Activated T-helper 2 cell treated with anti-CD3 and anti-CD28 coated beads, Interferon-gamma antibody, Interleukin-2, Interleukin-4, amounts not matched to agents 10 μg/mL and 5 μg/mL and 100 μg/mL, durations not matched to agents 14 hours and 24 hours and 36 hours (primary cell): Measurements from ENCODE around the gene LCA5. TPM values are rescaled to one million over a fixed set of nuclear protein-coding genes. Genes with fewer than 3 reads are reported as not detected.
"Not testable (repeated sequence)": the region's sequence is repeated elsewhere in the genome, so short reads cannot be mapped to it uniquely, and the experiment has no call there.

ENCODE experiments used
- DNase-seq: peaks from one replicate; pipeline ENCODE4 v3.0.0; 2021; ENCODE audit warnings: low spot score
- H3K27ac Mint-ChIP-seq: one replicate; pipeline ENCODE4 v1.8.0; 2021; ENCODE audit warnings: mixed read lengths
- H3K27me3 Mint-ChIP-seq: one replicate; pipeline ENCODE4 v1.8.0; 2021; ENCODE audit warnings: low read depth, mixed read lengths
- H3K36me3 Mint-ChIP-seq: one replicate; pipeline ENCODE4 v1.8.0; 2021; ENCODE audit warnings: low read depth, mixed read lengths
- H3K4me1 Mint-ChIP-seq: one replicate; pipeline ENCODE4 v1.8.0; 2021; ENCODE audit warnings: low read depth, mixed read lengths
- H3K4me3 Mint-ChIP-seq: one replicate; pipeline ENCODE4 v1.8.0; 2021; ENCODE audit warnings: low read depth, mild to moderate bottlenecking, moderate library complexity, mixed read lengths
- H3K9me3 Mint-ChIP-seq: one replicate; pipeline ENCODE4 v1.8.0; 2021; ENCODE audit warnings: mixed read lengths
- intact Hi-C: fragments of 100-400 bp; cut with micrococcal nuclease; formaldehyde crosslinking; loops from one replicate; pipeline ENCODE4 v1.15.1; 2023
- total RNA-seq: library from RNA; stranded (reverse); gene quantifications from 2 replicates; pipeline ENCODE4 v1.2.3, GENCODE V29; 2022

Gene LCA5
- 0.09 and 0.18 TPM in 2 replicates for total RNA-seq

GRCh38 chr6:79536954-79537747 is at the start of gene LCA5:
LCA5 (minus strand) TSS chr6:79537430; CDS start chr6:79518894, 18,536 bp downstream.
- no peaks in the 10 kb centered on the region for H3K9me3 Mint-ChIP-seq
- H3K27me3 Mint-ChIP-seq: peaks cover 28% of the 10 kb centered on the region
- H3K27ac Mint-ChIP-seq: no peak within 1 kb of the TSS
- no peak within 1 kb of the TSS for H3K4me3 Mint-ChIP-seq
- no peaks in the 10 kb centered on the region for H3K4me1 Mint-ChIP-seq
- intact Hi-C loops: loop anchor here (2.0 to 5.0 kb wide), 2 partner anchors 305 to 458 kb away; partner anchors contain the start of genes HMGN3 and PHIP
- no peaks in the 10 kb centered on the region for H3K36me3 Mint-ChIP-seq
- peak; percentile 82 for DNase-seq

DNA sequence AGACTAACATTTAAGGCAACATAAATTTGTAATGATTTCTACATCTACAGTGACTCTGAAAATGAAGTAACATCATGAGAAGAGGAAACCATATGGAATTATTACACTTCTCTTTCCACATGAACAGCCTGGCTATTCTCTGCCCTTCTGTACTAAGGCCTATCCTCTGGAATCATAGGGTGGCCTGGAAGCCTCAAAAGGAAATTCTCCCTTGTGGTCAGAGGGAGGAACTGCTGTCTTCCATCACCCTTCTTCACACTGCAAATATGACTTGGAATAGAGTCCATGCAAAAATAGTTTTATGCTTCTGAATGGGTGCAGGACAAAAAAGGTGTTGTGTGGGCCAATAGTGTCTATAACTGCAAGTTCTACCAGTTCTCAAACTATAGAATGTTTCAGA is 49.3 kb upstream of the LCA5 start:
- no peak overlapping the region for H3K4me3 Mint-ChIP-seq
- intact Hi-C loops: no loop called here
- no peaks in the 10 kb centered on the region for H3K27me3 Mint-ChIP-seq
- no peaks in the 10 kb centered on the region for H3K9me3 Mint-ChIP-seq
- H3K27ac Mint-ChIP-seq: no peak overlapping the region
- no peaks in the 10 kb centered on the region for H3K4me1 Mint-ChIP-seq
- no peaks in the 10 kb centered on the region for H3K36me3 Mint-ChIP-seq
- no peak for DNase-seq

GRCh38 chr6:79584332-79584731 is 47.1 kb upstream of the LCA5 start:
- intact Hi-C loops: no loop called here
- H3K9me3 Mint-ChIP-seq: peaks cover 5% of the 10 kb centered on the region
- H3K4me3 Mint-ChIP-seq: no peak overlapping the region
- no peaks in the 10 kb centered on the region for H3K27me3 Mint-ChIP-seq
- H3K27ac Mint-ChIP-seq: no peak overlapping the region
- no peaks in the 10 kb centered on the region for H3K4me1 Mint-ChIP-seq
- H3K36me3 Mint-ChIP-seq: no peaks in the 10 kb centered on the region
- no peak for DNase-seq

GRCh38 chr6:79577926-79578325 is 40.7 kb upstream of the LCA5 start:
- DNase-seq, H3K9me3 Mint-ChIP-seq, H3K4me1 Mint-ChIP-seq, H3K27ac Mint-ChIP-seq, H3K27me3 Mint-ChIP-seq, H3K4me3 Mint-ChIP-seq, intact Hi-C loops, H3K36me3 Mint-ChIP-seq: not testable (repeated sequence)

GRCh38 chr6:79574630-79575225 is 37.5 kb upstream of the LCA5 start:
- H3K27ac Mint-ChIP-seq: no peak overlapping the region
- no peaks in the 10 kb centered on the region for H3K4me1 Mint-ChIP-seq
- H3K4me3 Mint-ChIP-seq: no peak overlapping the region
- no peaks in the 10 kb centered on the region for H3K9me3 Mint-ChIP-seq
- intact Hi-C loops: loop anchor here (5.0 kb wide), 1 partner anchor 238 kb away; no protein-coding TSS in a partner anchor
- H3K36me3 Mint-ChIP-seq: no peaks in the 10 kb centered on the region
- H3K27me3 Mint-ChIP-seq: peaks cover 2% of the 10 kb centered on the region
- DNase-seq: no peak

DNA sequence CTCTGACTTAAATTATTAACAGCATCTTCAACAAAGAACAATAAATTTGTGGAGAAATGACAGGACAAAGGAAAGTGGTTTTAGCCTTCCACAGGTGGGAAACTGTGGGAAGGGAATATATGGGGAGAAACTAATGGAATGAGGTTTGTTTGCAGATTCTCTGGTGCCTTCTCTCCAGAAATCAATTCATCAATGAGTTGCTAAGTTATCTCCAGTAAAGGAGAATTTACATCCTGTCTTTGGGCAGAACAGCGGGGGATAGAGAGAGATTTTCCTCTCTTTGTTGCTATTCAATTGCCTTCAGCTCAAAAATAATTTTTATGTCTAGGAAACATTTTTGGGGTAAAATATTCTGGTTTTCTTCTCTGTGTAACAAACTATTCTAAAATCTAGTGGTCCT is 36.9 kb upstream of the LCA5 start:
- H3K36me3 Mint-ChIP-seq: no peaks in the 10 kb centered on the region
- intact Hi-C loops: loop anchor here (5.0 kb wide), 1 partner anchor 238 kb away; no protein-coding TSS in a partner anchor
- no peak for DNase-seq
- no peak overlapping the region for H3K27ac Mint-ChIP-seq
- H3K4me3 Mint-ChIP-seq: no peak overlapping the region
- no peaks in the 10 kb centered on the region for H3K9me3 Mint-ChIP-seq
- H3K4me1 Mint-ChIP-seq: no peaks in the 10 kb centered on the region
- H3K27me3 Mint-ChIP-seq: peaks cover 2% of the 10 kb centered on the region

- Mint-ChIP-seq H3K27me3 (peaks cover 2% of the 10 kb centered on the region), H3K4me1 (no peaks in the 10 kb centered on the region), H3K27ac (no peak overlapping the region), H3K36me3 (no peaks in the 10 kb centered on the region), H3K4me3 (no peak overlapping the region), H3K9me3 (no peaks in the 10 kb centered on the region)
- DNase-seq: no peak
- intact Hi-C loops: loop anchor here (2.0 to 5.0 kb wide), 2 partner anchors 102 to 241 kb away; no protein-coding TSS in a partner anchor
Measured at GRCh38 chr6:79571030-79571367, 33.8 kb upstream of the LCA5 start.

- H3K9me3 Mint-ChIP-seq: no peaks in the 10 kb centered on the region
- H3K4me3 Mint-ChIP-seq: no peak overlapping the region
- DNase-seq: no peak
- intact Hi-C loops: loop anchor here (2.0 to 5.0 kb wide), 2 partner anchors 102 to 242 kb away; no protein-coding TSS in a partner anchor
- H3K4me1 Mint-ChIP-seq: no peaks in the 10 kb centered on the region
- H3K36me3 Mint-ChIP-seq: no peaks in the 10 kb centered on the region
- no peak overlapping the region for H3K27ac Mint-ChIP-seq
- peaks cover 4% of the 10 kb centered on the region for H3K27me3 Mint-ChIP-seq
Measured at GRCh38 chr6:79570129-79571029, 33.1 kb upstream of the LCA5 start.

DNA sequence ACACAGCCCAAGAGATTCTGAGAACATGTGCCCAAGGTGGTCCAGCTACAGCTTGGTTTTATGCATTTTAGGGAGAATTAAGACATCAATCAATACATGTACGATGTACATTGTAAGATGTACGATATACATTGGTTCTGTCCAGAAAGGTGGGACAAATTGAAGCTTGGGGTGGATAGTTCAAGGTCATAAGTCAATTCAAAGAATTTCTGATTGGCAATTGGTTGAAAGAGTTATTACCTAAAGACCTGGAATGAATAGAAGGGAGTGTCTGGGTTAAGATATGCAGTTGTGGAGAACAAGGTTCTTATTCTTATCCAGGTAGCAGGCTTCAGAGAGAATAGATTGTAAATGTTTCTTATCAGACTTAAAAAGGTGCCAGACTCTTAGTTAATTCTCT is 31.8 kb upstream of the LCA5 start:
- intact Hi-C loops: no loop called here
- Mint-ChIP-seq H3K4me1 (no peaks in the 10 kb centered on the region), H3K4me3 (no peak overlapping the region)

DNA sequence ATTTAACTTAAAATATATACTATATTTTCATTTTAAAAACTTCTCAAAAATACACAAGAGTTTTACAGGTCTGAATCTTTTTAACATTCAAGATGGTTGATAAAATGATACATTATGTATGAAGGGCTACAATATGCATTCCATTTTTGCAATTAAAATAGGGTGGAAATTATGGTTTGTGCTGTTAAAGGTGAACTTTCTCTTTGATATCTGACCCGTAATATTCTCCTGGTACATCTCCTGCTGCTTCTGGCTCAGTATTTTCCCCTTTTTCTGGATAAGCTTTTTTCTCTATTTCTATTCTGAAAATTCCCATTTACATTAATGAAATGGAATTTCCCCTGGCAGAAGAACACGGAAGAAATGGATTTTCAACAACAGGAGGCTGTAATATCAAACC is 27.4 kb upstream of the LCA5 start:
- no peak for DNase-seq
- Mint-ChIP-seq H3K4me1 (no peaks in the 10 kb centered on the region), H3K36me3 (no peaks in the 10 kb centered on the region), H3K4me3 (no peak overlapping the region), H3K27ac (no peak overlapping the region), H3K27me3 (peaks cover 2% of the 10 kb centered on the region), H3K9me3 (no peaks in the 10 kb centered on the region)
- intact Hi-C loops: no loop called here

More for the DNA sequence above, 31.8 kb upstream of the LCA5 start:
- Mint-ChIP-seq H3K27me3 (peaks cover 4% of the 10 kb centered on the region), H3K9me3 (no peaks in the 10 kb centered on the region), H3K27ac (no peak overlapping the region), H3K36me3 (no peaks in the 10 kb centered on the region)
- DNase-seq: no peak

GRCh38 chr6:79559706-79560105 is 22.5 kb upstream of the LCA5 start:
- no peak for DNase-seq
- H3K4me1 Mint-ChIP-seq: no peaks in the 10 kb centered on the region
- H3K27ac Mint-ChIP-seq: no peak overlapping the region
- no peaks in the 10 kb centered on the region for H3K9me3 Mint-ChIP-seq
- intact Hi-C loops: no loop called here
- no peaks in the 10 kb centered on the region for H3K27me3 Mint-ChIP-seq
- H3K36me3 Mint-ChIP-seq: no peaks in the 10 kb centered on the region
- no peak overlapping the region for H3K4me3 Mint-ChIP-seq

DNA sequence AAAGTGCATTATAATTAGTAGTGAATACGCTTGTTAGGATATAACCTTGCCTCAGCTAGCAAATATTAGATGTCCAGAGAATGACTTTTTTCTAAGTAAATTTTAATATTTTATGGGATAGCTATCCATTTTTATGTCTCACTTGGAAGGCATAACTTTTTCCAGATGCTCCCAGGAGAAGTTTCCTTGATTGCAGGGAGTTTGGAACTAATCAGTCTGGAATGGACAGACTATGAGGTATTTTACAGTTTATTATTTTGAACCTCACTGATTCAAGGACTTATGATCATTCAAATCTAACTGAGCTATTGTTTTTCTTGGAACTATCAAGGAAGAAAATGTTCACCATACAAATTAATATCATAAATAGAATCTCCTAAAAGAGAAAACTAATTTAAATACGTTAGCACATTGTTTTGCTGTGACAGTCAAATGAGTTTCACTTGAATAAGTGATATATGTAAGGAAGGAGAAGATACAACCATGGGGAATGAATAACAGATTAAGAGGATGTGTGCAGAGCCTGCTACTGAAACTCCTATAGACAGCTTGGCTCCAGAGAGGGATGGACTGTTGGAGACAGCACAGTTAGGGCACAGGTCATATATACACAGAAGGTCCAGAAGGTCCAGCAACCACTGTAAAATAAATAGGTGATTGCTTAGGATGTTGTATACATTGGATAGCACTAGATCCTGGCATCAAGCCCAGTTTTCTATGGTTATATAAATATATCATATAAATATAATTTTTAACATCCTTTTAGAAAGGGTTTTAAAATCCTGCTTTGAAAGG is 20.6 kb upstream of the LCA5 start:
- H3K9me3 Mint-ChIP-seq: no peaks in the 10 kb centered on the region

More for the DNA sequence above, 20.6 kb upstream of the LCA5 start:
- no peak overlapping the region for H3K27ac Mint-ChIP-seq
- no peak overlapping the region for H3K4me3 Mint-ChIP-seq
- no peaks in the 10 kb centered on the region for H3K36me3 Mint-ChIP-seq
- no peaks in the 10 kb centered on the region for H3K4me1 Mint-ChIP-seq
- no peak for DNase-seq
- H3K27me3 Mint-ChIP-seq: no peaks in the 10 kb centered on the region
- intact Hi-C loops: no loop called here
